D721Med (cell line): Measurements from ENCODE around the gene RECK.

Source experiments
- DNase-seq: peaks from one replicate; pipeline ENCODE4 v3.0.0; 2011; ENCODE audit warnings: low spot score; ENCODE audit not compliant: insufficient read length
- FAIRE-seq: peaks from 2 replicates; lab custom pipeline; 2011; peaks lifted over from hg19 to GRCh38; lab: Jason Lieb, UNC
- TF ChIP-seq, protein P1 (sequence below): IDR thresholded peaks from 2 replicates; pipeline ENCODE4 v1.5.1; 2012; ENCODE audit warnings: mild to moderate bottlenecking, control low read depth; ENCODE audit not compliant: insufficient read depth; ENCODE audit errors: missing control alignments

RECK gene

DNA sequence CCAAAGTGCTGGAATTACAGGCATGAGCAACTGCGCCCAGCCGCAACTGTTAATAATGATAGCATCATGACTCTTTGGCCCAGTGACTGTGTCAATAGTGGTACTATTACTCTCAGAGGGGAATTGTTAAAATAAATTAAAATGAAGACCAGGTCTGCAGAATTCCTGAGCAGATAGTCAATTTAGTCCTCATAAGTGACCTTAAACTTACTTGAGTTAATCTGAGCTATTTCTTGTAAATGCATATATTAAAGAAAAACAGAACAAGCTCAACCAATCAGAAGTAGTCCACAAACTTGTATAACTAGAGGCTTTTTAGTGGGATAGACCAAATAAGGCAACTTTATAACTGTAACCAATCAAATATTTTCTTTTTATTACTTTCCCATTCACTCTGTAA, 1.7 kb upstream of the RECK start:
- FAIRE-seq (no peak), DNase-seq (no peak)
- TF ChIP-seq, protein P1, sequence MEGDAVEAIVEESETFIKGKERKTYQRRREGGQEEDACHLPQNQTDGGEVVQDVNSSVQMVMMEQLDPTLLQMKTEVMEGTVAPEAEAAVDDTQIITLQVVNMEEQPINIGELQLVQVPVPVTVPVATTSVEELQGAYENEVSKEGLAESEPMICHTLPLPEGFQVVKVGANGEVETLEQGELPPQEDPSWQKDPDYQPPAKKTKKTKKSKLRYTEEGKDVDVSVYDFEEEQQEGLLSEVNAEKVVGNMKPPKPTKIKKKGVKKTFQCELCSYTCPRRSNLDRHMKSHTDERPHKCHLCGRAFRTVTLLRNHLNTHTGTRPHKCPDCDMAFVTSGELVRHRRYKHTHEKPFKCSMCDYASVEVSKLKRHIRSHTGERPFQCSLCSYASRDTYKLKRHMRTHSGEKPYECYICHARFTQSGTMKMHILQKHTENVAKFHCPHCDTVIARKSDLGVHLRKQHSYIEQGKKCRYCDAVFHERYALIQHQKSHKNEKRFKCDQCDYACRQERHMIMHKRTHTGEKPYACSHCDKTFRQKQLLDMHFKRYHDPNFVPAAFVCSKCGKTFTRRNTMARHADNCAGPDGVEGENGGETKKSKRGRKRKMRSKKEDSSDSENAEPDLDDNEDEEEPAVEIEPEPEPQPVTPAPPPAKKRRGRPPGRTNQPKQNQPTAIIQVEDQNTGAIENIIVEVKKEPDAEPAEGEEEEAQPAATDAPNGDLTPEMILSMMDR: no peak

DNA sequence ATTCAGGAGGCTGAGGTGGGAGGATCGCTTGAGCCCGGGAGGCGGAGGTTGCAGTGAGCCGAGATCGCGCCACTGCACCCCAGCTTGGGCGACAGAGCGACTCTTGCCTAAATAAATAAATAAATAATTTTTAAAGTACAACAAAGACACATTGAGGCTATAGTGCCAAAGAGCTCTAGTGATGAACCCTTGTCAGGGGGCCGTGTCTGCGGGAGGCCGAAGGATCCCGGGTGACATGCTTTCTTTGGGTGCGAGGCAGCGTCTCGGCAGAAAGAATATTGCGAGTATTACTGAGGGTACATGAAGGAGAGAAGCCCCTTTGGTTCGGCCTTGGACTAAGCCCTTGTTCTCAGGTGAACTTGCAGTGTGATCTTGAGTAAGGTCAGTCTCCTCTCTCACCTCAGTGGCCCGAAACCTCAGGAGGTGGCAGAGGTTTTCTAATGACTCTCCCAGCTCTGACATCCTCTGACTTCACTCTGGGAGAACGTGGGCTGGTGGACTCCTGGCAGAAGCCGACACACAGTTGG, 397 bp upstream of the RECK start:
- DNase-seq: no peak
- TF ChIP-seq, protein P1: no peak
- FAIRE-seq: no peak

DNA sequence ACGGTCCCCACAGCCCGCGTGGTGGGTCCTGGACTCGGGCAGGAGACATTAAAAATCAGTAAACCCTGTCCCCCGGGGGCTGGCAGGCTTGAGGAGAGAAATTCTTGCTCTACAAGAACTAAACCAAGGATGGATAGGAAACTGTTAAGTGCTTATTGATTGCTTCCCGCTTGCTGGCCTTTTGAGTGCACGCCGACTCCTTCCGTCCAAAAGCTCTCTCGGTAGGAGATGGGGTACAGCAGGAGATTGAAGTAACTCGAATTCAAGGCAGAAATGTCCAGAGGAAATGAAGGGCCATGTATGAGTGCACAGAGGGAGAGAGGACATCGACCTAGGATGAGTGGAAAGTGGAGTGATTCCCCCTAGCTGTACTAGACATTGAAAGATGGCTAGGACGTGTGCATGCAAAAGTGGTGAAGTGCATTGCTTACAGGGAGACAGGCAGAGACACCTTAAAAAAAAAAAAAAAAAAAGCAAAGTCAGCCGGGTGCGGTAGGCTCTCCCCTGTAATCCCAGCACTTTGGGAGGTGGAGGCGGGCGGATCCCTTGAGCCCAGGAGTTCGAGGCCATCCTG, 923 bp downstream of the RECK start:
- TF ChIP-seq, protein P1: no peak
- no peak for FAIRE-seq
- DNase-seq: no peak

DNA sequence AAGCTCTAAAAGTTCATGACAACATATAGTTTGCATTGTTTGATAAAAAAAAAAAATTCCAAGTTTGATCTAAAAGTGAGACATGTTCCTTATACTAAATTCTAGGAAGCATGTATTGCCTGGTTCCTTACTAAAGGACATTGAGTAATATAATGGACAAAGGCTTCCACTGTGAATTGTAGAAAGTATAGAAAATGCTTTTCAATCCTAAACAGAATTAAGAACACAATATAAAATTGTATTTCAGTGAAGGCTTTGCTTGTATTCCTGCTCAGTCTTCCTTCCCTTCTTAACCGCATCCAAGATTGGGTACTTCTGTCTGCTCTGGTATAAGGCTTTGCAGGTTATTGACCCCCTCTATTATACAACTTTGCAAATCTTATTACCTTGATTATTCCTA, 2.4 kb downstream of the RECK start:
- DNase-seq (no peak), FAIRE-seq (no peak)
- TF ChIP-seq, protein P1: no peak

DNA sequence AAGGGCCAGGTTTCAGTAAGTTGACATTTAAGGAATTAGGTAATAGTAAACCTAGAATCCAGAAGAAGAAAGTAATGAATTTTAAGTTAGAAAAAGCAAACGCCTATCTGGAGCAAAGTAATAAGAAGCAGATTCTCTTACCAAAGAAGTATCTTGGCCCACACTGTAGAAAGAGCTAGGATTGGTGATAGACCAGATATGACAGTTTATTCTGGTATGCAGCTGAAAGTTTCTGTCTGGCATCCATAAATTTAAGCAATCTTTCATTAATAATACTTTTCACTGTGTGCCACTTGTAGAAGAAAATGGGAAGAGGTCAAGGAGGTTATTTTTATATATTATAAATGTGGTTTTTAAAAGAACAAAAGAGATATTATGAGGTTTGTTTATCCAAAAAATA, 3.0 kb downstream of the RECK start:
- FAIRE-seq: no peak
- TF ChIP-seq, protein P1: no peak
- DNase-seq: no peak

DNA sequence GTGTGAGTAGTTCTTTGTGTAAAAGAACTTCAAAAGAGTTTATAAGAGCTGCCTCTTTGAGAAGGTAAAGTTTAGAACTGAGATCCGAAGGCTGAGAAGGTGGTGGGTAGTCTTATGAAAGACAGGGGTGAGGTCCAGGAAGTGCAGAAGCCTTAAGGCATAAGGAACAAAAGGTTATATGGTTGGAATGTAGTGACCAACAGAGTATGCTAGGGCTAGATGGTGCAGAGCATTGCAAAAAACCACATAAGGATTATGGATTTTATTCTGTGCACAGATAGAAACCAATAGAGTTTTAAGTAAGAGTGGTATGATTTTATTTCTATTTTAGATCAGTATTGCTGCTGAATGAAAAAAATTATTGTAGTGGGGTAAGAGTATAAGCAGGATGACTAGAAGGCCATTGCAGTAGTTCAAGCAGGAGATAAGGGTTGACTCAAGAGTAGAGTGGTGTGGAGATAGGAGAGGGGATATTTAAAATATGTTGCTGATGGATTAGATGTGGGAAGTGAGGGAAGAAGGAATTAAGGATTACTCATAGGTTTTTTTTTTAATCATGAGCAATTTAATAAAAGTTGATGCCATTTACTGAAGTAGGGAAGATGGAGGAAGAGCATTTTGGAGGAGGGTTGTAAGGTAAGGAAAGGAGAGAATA, 3.7 kb downstream of the RECK start:
- TF ChIP-seq, protein P1: no peak
- FAIRE-seq: no peak
- DNase-seq: no peak

DNA sequence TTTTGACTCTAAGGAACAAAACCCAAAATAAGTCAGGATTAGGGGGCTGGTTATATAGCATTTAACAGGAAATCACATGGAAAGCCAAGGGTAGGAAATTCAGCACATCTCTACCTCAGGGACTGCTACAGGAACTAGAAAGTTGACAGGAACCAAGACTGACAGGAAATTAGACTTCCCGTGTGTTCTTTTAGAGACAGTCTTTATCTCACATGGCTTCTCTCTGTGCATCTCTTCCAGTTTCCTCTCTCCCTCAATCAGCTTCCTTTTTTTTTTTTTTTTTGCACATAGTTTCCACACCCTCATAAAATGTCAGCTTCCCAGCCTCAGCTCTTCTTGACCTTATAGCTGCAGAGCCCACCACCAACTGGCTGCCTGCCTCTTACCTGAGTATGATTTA, 4.8 kb downstream of the RECK start:
- TF ChIP-seq, protein P1: no peak
- FAIRE-seq (no peak), DNase-seq (no peak)
